ENCODE results near the gene KRTAP21-3.
"Not testable (repeated sequence)": the region's sequence is repeated elsewhere in the genome, so short reads cannot be mapped to it uniquely, and the experiment has no call there.

The KRTAP21-3 gene

DNA sequence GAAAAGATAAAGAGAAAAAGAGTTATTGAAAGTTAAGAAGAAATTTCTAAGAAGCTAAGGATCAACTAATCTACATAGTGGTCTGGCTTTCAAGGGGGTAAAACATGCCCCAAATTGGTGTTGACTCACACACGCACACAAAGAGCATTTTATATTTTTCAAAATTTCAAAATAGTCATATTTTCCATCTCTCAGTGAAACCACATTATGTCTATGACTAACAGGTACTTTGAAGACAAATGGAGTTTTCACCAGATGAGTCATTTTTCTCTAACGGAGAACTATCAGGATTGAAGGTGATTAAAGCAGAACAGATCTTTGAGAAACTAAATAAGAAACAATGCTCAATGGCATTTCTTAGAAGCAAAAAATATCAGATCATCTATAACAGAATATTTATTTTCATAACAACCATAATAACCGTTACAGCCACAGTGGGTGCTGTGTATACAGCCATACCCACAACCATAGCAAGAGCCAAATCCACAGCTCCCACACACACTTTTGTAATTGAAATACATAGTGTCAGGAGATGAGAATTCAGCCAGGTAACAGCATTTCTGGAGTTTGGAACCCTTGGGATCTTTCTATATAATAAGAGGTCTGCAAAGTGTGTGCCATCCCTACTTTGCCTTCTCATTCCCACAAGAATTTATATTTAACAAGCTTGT lies at the start of gene KRTAP21-3:
Gene KRTAP21-3, minus strand, starts transcription at position 539 of the 671 bp plus-strand sequence. Its CDS starts 18 bp downstream, at position 521.
- no peak for DNase-seq

- no peak for DNase-seq
These were observed 42.2 kb upstream of the KRTAP21-3 start for GRCh38 chr21:30760776-30761175.

DNA sequence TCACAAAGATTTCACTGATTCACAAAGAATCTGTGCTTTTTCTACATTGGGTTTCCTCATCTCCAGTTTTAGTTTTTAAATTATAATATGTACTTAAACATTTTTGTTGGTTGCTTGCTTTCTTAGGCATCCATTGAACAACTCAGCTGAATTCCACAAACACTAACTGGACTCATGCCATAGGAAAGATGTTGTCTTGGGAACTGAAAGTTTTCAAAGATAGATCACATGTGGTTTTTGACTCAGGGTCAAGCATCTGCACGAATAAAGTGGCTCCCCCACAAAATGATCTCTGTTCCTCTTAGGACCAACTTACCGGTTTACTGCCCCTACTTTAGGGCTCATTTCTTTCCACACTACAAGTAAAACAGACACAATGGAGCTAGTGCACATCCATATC lies 39.7 kb upstream of the KRTAP21-3 start:
- no peak for DNase-seq

GRCh38 chr21:30755328-30755727 lies 36.8 kb upstream of the KRTAP21-3 start, which contains the start of gene KRTAP21-1:
KRTAP21-1 (minus strand) TSS chr21:30755428; CDS start chr21:30755378, 50 bp downstream.
- not testable (repeated sequence) for DNase-seq

GRCh38 chr21:30747159-30747558 lies 28.6 kb upstream of the KRTAP21-3 start, which contains the start of gene KRTAP21-2:
KRTAP21-2 (minus strand) TSS chr21:30747259; CDS start chr21:30747202, 57 bp downstream.
- no peak for DNase-seq

DNA sequence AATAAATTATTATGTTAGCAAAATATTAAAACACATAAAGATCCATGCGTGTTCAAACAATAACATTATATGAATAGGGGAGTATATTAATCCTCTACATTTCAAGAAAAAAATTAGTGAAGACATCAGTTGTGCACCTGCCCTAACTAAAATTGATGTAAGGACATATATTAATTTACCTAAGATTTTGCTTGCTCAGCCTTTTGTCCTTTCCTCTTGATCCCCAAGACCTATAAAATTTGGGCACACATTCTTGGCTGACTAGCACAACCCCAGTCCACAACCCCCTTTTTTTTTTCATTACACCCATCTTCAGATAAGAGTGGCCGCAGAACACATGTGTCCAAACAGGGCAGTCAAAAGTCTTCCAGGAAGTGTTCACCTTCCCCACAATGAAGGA lies 21.9 kb upstream of the KRTAP21-3 start:
- DNase-seq = no peak

GRCh38 chr21:30733026-30733425 lies 14.4 kb upstream of the KRTAP21-3 start:
- DNase-seq = no peak

DNA sequence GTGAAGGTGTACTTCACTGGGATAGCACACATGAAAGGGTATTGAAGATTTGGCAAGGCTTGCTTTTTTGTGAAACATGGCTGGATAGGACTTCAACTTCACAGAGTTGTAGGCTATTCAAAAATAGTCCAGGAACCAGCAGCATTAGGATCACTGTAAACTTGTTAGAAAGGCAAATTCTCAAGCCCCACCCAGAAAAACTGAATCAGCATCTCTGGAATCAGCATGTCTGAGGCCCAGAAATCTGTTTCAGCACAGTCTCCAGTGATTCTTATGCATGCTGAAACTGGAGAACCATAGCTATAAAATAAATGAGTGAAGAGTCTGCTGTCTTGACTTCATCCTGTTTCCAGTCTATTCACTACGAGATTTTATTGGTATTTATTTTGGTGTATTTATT lies 8.1 kb upstream of the KRTAP21-3 start:
- no peak for DNase-seq

GRCh38 chr21:30719401-30719800 lies 824 bp upstream of the KRTAP21-3 start:
- no peak for DNase-seq

GRCh38 chr21:30717105-30717504 lies 1.5 kb downstream of the KRTAP21-3 start:
- DNase-seq = no peak

DNA sequence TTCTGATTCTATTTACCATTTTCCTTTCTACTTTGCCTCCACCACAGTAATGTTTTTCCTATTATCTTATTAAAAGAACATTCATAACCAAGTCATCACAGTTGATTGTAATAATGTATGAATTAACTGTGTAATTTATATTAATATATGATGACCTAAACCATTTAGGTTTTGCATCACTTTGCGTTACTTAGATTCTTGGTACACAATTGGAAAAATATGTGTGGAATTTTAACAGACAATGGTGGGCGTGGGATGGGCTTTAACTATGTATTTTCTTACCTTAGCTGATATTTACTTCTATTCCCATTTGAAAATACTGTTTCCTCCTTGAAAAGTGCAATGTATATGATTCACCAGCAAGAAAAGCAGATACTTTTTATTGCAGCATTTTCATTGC lies 3.6 kb downstream of the KRTAP21-3 start:
- no peak for DNase-seq

DNA sequence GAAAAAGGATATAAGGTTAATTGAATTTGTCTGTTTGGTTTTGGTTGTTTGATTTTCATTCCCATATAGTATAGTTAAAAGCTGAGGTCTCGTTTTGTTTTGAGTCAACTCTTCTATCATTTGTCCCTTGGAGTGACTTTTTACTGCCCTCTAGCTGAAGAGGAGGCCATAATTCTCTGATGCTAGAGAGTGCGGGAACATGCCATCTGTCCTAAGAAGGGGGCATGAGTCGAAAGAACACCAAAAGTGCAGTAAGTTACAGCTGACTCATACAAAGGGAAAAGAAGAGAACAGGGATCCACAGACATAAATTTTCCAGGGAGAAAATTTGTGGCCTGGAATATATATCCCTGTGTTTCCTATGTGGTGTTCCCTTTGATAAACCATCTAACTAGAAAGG lies 4.1 kb downstream of the KRTAP21-3 start:
- no peak for DNase-seq

- DNase-seq = no peak
These were observed 4.8 kb downstream of the KRTAP21-3 start for GRCh38 chr21:30713766-30714165.

DNA sequence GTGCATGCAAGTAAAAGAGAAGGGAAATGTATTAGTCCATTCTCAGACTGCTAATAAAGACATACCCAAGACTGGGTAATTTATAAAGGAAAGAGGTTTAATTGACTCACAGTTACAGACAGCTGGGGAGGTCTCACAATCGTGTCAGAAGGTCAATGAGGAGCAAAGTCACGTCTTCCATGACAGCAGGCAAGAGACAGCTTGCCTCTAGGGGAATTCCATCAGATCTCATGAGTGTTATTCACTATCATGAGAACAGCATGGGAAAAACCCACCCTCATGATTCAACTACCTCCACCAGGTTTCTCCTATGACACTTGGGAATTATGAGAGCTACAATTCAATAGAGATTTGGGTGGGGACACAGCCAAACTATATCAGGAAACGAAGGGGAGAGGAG lies 8.1 kb downstream of the KRTAP21-3 start:
- DNase-seq = no peak

- no peak for DNase-seq
These were observed 11.2 kb downstream of the KRTAP21-3 start for GRCh38 chr21:30707409-30707808.

DNA sequence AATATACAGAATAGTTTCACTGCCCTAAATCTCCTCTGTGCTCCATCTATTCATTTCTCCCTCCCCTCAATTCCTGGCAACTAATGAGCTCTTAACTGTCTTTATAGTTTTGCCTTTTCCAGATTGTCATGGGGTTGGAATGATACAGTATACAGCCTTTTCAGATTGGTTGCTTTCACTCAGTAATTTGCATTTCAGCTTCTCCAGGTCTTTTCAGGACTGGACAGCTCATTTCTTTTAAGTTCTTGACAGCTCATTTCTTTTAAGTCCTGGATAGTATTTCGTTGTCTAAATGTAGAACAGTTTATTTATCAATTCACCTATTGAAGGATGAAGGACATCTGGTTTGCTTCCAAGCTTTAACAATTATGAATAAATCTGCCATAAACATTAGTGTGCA lies 22.6 kb downstream of the KRTAP21-3 start:
- no peak for DNase-seq

DNA sequence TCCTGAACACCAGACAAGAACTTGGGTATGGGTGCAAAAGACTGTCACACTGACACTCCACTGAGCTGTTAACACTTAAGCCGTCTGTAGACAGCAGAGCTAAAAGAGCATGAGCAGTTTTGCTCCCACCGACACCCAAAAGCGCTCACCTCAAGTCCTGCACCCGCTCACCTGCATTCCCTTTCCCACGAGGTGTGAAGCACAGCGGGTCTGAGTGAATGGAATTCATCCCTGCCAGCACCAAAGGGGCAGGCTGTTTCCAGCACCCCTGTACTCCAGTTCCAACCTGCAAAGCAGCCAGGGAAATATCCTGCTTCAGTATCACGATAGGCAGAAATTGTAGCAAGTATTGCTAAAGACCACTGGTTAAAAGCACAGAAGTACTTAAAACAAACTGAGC lies 28.8 kb downstream of the KRTAP21-3 start:
- DNase-seq = no peak

DNA sequence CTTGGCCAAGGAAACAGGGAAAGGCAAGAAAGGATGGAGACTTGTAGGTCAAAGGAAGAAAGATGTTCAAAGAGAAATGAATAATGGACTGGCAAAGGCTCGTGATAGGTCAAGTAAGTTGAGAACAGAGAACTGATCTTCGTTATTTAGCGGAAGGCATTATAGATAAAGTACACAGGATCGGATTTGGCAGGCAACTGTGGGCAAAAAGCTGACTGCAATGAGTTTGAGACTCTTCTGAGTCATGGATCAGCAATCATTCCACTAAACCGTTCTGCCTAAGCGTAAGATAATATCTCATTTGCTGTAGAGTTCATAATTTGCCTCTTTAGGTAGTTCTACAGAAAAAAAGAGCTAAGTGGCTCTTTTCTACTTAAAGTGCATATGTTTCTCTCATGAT lies 34.1 kb downstream of the KRTAP21-3 start:
- no peak for DNase-seq

DNA sequence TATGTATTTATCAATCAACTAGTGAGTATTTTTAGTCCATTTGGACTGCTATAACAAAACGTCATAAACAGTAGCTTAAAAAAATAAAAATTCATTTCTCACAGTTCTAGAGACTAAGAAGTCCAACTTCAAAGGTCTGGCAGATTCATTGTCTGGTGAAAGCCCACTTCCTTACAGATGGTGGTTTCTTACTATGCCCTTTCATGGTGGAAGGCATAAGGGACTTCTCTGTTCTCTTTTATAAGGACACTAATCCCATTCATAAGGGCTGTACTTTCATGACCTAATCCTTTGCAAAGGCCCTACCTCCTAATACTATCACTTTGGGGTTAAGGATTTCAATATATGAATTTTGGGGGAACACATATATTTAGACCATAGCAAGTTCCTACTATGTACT lies 38.0 kb downstream of the KRTAP21-3 start:
- DNase-seq = no peak

DNA sequence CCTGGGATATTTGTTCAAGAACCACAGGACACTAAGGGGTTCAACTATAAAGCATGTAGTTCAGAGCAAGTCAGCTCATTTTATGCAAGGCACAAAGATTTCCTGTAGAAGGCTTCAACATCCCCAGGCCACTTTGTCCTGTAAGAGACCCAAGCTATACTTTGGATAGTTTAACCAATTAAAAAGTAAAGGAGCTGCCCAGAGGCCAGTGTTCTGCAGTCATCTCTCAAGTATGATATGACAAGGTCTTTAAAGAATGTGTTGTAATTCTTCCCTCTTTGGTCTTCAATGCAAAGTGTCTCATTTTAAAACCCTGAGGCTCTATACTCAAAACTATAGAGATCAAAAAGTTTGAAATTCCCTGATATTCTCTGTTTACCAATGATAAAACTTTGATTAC lies 41.8 kb downstream of the KRTAP21-3 start:
- DNase-seq = no peak

- no peak for DNase-seq
These were observed 44.3 kb downstream of the KRTAP21-3 start for GRCh38 chr21:30674312-30674711.

GRCh38 chr21:30672985-30673650 lies 45.5 kb downstream of the KRTAP21-3 start:
- DNase-seq = no peak

DNA sequence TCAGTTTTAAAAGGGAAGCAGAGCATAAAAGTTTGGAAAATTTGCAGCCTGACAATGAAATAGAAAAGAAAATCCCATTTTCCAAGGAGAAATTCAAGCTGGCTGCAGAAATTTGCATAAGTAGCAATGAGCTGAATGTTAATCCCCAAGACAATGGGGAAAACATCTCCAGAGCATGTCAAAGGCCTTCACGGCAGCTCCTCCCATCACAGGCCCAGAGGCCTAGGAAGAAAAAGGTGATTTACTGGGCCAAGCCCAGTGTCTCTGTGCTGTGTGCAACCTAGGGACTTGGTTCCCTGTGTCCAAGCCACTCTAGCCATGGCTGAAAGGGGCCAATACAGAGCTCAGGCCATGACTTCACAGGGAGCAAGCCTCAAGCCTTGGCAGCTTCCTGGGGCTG lies 49.8 kb downstream of the KRTAP21-3 start:
- DNase-seq = no peak

Measured in NCI-H2171 treated with DMSO at 0.1 percent for 48 hours (cell line).